ENCODE results near the gene VEPH1. TPM values are rescaled to one million over a fixed set of nuclear protein-coding genes. Genes with fewer than 3 reads are reported as not detected.

The VEPH1 gene
- total RNA-seq, 1 donor from 2014 or later: 6.4 TPM

DNA sequence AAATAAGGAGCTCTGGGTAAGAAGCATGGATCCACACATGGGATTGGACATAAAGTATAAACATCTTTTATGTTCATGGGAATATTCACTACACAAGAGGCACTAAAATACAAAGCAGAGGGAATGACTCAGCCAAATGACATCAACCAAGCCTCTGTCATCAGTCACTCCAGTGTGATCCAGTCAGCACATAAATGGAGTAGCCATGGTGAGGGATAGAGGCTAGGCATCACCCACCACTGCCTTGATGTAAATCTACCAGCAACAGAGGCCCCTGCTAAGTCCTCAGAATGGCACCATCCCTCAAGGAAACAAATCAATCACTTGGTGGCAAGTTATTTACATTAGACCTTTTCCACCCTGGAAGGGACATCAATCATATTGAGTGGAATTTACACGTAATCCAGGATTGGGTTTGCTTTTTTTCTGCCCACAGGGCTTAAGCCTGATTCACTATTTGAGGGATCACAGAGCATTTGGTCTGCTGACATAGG lies 27.2 kb downstream of the VEPH1 start:
- DNase-seq: no peak

DNA sequence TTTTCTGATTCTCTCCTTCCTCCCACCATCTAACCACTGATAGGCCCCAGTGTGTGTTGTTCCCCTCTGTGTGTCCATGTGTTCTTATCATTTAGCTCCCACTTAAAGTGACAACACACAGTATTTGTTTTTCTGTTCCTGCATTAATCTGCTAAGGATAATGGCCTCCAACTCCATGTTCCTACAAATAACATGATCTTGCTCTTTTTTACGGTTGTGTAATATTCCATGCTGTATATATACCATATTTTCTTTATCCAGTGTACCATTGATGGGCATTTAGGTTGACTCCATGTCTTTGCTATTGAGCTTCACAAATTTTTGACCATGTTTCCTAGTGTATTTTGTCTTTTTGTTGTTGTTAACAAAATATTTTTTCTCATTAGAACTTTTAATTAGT lies 30.6 kb downstream of the VEPH1 start:
- DNase-seq: no peak

DNA sequence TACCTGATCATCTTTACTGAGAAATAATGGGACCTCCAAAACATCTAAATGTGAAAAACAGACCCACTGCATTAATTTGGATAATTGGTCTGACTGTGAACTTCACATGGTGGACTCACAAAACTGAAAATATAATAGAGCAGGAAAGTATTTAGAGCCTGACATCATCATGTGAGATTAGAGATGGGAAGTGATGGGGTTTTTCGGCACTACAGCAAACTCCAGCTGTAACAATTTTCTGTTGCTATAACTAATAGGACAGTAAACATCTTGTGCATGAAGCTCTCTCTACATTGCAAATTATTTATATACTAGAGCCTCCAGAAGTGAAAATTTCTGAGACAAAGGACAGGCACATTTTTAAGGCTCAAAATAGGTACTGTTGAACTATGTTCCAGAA lies 32.2 kb downstream of the VEPH1 start:
- no peak for DNase-seq

DNA sequence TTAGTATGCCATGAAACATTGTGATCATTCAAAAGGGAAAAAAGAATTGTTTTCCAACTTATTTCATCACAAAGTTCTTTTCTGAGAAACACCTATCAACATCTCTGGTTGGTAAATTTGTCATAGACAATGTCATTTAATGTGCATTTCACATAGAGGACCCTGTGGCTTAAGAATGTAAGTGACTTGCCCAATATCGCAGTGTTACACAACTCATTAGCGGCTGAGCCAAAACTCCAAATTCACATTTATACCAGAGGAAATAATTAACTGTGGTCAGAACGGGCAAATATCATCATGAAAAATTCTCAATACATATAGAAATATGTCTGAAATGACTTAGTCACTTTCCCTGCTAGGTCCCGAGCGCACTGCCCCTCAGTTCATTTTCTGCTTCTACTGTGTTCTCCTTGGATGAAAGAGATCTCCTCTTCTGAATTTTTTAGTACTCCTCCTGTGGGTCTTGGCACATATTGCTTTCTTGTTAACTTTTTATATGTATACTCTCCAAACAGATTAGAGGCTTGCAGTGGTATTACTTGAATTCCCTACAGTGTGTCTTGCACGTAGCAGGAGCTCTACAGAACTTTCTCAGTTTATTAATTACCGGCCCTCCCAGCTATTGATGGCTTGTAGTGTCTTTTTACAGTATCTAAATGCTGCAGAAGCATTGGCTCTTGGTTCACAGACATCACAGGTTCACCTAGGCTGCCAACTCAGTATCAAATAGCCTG lies 33.5 kb downstream of the VEPH1 start:
- DNase-seq: no peak

DNA sequence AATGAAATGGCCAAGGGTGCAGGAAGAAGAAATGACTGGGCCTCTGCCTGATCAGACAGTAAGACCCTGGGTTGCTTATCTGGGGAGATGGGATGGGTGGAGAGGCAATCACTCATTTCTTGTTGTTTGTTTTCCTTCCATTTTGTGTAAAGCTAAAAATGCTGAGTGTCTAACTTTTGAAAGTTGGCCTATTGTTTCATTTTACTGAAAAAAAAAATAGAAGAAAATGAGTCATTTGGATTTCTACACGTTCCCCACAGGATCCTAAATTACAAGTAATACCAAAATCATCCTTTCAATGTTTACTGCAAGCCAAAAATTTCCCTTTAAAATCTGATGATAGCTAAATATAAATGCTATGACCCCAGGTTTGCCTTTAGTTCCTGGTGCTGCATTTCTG lies 36.0 kb downstream of the VEPH1 start:
- DNase-seq: peak; percentile 35

DNA sequence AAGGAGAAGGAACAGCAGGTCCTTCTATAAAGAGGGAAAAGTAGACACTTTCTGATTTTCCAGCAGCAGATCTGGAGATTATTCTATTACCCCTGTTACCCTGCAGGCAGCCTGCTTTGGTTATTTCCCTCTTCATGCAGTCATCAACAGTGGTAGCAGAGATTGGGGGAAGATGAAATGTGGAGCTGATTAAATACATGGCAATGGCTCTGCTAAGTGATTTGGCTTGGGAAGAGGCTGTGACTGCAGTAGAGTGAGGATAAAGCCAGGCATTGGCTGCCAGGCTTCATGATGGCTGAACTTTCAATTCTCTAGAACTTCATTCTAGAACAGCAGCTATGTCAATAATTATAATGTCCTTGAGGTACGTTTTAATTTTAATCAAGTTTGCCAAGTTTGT lies 37.5 kb downstream of the VEPH1 start:
- no peak for DNase-seq

DNA sequence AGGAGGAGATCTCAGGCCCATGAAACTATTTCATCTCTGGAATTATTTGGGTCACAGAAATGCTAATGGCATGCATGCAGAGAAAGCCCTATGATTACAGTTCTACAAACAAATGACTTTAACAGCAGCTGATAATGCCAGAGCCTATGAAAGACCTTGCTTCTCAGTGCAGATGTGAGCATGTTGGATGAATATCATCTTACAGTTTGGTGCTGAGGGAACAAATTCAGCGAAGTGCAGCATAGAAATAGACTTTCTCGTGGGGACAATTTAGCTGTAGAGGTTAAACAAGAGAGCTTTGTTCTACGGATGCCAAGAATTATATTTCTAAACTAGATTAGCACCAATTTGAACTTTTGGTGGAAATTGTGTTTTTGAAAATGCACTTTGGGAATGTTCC lies 38.9 kb downstream of the VEPH1 start:
- peak; percentile 25 for DNase-seq

DNA sequence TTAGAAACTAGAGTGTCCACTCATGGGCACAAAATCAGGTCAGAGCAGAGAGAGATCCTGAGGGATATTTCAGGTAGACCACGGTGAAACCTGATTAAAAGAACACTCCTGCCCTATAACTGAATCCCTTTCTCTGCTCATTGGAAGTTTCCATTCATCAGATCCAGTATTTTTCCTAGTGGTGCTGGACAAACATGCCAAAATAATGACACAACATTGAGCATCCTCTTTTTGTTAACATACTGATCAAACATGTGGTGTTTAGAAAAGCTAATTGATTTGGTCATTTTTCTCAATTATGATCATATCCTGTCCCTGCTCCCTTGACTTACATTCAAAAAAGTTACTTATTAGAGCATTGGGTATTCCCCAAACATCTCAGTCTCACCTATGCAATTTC lies 39.4 kb downstream of the VEPH1 start:
- DNase-seq: no peak

DNA sequence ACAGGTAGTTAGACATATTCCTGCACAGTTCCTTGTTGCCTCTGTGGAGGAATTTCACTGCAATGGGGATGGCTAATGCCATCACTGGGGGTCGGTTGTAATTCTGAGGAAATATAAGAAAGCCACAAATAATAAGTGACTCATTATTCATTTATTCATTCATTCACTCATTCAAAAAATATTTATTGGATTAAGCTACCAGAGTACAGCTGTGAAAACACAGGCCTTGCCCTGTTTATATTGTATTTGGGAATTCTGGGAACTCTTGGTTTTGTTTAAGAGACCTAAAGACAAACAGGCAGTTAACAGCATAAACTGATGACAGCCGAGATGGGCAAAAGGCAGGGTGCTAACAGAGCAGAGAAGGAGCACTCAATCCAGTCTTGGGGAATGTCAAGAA lies 43.0 kb downstream of the VEPH1 start:
- DNase-seq: no peak

DNA sequence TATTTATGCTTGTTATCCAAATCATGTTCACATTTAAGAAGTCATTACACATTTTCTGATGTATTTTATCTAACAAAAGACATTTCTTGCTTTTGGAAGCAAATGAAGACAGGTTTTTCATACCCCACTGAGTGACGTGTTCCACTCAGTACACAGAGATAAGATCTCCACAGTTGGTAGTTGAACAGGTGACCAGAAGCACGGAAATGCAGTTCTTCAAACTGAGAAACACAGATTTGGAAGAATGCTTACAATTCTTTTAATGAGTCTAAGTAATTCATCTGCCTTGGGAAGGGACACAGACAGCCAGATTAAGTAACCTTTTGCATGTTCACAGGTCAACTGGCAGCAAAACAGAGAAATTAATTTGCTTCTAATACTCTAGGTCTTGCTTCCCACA lies 43.5 kb downstream of the VEPH1 start:
- DNase-seq: no peak

DNA sequence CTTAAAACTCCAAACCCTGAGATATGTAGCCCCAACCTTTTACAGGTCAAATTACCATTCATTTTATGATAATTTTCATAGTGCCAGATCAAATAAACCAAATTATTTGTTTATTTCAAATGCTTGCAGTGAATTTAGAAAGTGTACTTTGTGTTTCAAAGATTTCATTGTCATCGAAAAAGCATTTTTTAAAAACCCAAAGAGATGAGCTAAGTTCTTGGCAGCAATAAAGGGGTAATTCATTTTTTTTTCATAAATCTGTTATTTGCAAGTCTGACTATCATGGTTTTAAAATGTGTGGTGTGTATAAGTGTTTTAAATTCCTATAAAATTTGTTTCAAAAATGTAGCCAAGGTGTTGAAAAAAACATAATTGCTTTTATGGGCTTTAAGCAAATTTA lies 49.4 kb downstream of the VEPH1 start:
- no peak for DNase-seq

DNA sequence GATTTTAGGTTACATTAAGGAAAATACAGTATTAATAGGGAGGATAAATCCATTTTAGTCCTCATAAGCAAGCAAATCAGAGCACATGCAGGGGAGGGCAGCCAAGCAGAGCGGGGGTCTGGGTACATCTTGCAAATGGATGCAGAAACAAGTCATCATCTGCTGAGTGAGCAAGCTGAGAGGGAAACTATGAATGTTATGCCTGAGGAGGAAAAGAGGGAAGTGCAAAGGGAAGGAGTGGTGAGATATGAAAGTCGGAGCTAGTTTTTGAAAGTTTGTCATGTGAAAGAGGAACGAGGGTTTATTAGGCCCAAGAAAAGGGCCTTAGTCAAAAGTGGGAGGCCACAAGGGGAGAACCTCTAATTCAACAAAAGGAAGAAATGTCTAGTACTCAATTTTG lies 51.1 kb downstream of the VEPH1 start:
- DNase-seq: no peak

DNA sequence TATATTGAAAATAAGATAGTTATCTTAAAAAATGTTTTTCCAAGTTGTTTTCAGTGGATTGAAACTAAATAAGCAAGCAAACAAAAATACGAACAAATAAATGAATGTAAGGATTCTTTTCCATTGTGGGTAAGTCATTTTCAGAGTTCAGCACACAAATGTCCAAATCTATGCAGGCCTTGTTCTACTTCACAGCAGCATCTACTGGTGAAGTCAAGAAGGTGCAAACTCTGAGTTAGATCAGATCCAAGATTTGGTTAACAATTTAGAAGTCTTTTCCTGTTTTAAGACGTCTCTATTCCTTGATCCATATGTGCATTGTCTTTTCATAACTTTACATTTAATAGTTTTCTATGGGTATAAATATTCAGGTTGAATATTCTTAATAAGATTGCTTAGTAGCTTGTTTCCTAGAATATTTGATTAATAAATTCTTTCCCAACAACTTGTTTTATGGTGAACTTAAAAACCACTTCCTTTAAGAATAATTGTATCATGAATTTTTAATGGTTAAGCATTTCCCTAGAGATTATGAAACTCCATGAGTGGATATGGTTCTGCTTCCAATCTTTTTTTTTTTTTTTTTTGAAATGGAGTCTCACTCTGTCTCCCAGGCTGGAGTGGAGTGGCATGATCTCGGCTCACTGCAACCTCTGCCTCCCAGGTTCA lies 56.1 kb downstream of the VEPH1 start:
- peak; percentile 67 for DNase-seq

DNA sequence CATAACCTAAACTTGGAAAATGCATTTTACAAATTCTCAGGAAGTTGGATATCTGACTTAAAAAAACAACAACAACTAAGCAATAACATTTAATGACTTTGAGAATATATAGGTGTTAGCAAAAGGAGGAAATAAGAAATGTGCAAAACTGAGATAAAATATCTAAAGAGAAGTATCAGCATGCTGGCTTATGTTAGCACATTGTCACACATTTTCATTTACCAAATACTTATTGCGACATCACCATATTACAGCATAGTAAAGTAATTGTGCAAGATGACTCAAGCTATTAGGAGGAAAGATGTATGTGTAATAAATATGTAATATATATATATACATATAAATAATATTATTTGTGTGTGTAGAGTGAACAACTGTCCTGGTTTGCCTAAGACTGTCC lies 57.4 kb downstream of the VEPH1 start:
- peak; percentile 49 for DNase-seq

DNA sequence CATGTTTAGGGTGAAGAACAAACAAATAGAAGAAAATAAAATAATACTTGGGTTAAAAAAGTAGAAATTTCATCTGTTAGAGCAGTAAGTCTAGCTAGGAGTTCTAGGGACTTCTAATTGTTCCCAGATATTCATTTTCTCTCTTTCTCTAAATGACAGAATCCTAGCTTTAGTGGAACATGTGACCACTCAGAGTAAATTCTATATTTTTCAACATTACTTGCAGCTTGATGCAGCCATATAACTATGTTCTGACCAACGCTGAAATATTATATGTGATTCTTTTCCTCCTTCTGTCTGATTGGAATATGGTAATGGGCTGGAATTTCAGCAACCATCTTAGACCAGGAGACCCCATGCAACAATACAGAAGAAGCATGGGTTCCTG lies 58.4 kb downstream of the VEPH1 start:
- DNase-seq: peak; percentile 76

DNA sequence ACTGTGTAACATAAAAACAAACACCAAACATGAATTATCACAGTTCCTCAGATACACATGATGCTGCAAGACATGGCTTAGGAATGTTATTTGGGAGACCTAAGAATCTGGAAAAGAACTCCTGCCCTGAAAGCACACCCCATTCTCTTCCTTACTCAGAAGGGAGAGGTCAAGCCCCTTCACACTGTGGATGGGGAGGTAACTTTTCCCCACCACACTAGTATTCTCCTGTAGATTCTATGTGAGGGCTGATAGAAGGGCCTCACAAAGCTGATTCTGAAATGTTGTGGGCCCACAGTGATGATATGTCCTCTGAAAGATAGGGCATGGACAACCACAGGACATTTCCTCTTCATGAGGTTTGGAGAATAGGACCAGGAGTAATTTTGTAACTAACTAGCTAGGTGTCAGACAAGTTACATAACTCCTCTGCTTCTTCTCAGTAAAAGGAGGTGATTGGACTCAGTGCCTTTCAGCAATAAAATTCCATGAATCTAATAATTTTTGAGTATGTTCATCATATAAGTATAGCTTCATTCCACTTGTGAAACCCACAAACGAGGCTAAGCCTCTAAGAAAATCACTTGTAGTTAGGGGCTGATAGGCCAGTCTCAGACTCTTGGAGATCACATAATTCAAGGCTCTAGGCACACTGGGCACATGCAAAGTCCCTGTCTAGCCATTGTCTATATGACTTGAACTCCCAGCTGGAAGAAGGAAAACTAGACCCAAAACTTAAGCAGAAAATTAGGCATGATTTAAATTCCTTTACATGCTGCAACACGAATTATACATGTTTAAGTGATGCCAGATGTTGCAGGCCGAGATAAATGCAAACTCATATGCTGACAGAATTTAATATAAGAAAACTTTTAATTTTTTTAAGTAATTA lies 59.1 kb downstream of the VEPH1 start:
- DNase-seq: peak; percentile 76

DNA sequence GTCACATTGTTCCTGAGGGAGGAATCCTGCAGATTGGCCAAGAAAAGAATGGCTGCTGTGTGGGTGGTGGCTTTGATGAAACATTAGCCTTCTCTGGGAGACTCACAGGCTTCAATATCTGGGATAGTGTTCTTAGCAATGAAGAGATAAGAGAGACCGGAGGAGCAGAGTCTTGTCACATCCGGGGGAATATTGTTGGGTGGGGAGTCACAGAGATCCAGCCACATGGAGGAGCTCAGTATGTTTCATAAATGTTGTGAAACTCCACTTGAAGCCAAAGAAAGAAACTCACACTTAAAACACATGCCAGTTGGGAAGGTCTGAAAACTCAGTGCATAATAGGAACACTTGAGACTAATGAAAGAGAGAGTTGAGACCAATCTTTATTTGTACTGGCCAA lies 60.5 kb downstream of the VEPH1 start:
- DNase-seq: peak; percentile 44

DNA sequence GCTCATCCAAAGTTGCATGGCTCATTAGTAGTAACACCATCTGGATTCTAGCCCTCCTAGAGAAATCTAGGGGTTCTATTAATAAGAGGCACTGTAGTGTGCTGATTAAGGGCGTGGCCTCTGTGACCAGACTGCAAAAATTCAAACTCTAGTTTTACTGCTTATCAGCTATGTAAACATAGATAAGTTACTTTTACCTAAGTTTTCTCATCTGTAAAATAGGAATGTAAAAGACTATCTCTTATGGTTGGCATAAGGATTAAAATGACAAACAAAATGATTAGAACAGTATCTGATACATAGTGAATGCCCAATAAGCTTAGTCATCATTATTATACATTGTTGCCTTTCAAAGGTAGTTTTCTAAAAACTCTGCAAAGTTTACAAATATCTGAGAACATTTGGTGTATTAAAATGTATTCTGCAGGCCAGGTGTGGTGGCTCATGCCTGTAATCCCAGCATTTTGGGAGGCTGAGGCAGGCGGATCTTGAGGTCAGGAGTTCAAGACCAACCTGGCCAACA lies 62.1 kb downstream of the VEPH1 start:
- DNase-seq: no peak

DNA sequence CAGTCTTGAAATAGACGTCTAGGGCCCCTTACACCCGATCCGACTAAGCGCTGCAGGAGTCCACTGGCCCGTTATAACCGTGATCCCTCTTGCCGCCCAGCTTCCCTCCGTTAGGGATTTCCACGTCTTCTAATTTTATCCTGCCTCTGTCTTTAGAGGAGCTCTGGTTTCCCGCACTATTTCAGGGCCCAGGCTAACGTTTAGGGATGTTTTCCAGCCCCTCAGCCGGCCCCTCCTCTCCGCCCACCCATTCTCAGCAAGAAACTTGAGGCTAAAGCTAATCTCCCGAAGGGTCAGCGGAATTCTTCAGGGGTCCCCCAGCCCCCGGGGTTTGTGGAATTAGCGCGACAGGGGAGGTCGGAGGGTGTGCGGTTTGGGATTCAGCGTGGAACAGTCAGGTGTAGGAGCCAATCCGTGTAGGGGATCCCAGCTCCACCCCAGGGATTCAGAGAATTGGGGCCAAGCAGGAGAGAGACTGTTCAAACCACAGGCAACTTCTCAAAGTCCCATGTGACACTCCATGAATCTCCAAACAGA lies 65.0 kb downstream of the VEPH1 start:
- DNase-seq: no peak

DNA sequence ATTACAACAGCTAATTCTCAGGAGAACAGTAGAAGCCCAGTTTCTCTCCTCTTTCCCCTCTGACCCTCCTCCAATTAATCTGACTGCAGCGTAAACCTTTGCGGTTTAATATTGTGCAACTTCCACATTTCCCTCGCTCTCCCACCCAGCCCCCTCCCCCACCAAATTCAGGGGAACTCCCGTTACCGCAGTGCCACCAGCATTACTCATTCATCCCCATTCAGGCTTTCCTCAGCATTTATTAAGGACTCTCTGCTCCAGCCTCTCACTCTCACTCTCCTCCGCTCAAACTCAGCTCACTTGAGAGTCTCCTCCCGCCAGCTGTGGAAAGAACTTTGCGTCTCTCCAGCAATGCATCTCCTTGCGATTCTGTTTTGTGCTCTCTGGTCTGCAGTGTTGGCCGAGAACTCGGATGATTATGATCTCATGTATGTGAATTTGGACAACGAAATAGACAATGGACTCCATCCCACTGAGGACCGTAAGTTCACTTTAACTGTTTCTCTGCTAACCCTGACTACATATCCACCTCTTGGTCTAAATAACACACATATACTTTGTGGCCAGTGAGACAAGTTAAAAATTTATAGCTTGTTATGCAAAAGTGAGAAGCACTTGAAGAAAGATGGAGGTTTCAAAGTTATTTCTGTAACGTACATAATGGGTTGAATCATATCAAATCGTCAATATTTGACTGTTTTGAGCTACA lies 66.5 kb downstream of the VEPH1 start, which contains the start of gene PTX3:
Gene PTX3, plus strand, starts transcription at position 268 of the 709 bp plus-strand sequence. Its CDS starts 84 bp downstream, at position 352.
- DNase-seq: peak; percentile 84

DNA sequence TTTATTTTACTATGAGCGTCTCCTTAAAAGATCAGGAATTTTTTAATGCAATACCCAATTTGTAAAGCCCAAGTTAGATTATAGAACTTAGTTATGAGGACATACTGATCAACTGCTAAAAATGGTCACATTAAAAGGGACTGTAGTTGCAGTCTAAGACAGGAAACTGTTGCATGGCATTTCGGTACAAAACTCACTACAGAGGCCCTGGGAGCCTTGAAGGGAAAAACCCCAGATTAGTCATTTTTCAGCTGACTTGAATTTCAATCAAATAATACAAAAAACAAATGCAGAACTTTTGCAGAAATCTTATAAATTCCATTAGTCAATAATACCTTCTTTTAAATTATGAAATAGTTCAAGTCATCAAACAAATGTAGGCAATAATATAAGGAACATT lies 73.5 kb downstream of the VEPH1 start:
- no peak for DNase-seq

DNA sequence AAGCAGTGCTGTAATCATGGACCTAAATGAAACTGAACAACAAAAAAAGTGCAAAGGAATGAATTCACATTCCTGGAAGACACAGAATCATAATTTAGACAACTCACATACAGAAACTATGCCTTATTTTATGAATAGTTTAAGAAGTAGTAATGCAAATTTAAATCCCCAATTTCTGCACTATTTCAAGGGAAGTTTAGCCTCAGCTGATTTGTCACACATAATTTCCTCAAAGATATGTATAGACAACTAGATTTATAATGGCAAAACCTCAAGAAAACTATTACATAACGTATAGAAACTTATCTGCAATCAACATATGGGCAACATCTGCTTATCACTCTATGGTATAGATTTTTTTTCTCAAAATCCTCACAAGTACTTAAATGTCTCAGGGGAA lies 74.4 kb downstream of the VEPH1 start:
- no peak for DNase-seq

Data from skin of body (tissue), 2 donors.